Measurements from ENCODE around the gene TSPAN14.

Gene TSPAN14

DNA sequence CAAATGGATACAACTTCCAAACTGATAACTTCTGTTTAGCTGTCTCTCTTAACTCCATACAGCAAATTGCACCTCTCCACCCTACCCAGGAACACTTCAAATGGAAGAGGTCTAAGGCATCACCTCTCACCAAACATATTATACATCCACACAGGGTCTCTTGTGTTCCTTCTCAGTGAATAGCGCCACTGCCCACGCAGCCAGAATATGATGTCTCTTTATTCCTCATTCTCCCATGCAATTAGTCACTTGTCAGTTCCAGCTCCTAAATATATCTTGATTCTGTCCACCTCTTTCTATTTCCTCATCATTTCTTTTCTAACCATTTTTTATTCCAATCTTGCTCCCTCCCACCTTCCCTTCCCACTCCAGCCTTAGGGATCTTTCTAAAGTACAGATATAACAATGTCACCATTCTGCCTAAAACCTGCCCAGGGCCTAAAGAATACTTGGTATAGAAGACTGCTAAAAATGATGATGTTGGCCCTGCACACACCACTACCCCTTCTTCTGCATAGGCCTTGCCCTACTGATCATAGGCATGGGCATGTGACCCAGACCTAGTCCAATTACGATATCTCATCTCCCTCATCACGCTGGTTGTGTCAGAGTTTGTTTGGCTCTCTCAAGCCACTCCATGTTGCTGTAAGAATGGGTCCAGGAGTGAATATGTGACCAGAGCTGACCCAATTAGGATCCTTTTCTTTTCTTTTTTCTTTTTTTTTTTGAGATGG, 5.7 kb upstream of the TSPAN14 start:
- Histone ChIP-seq H3K4me3 (no peak overlapping the region), H3K9me3 (ENCODE audit: low read depth, low read length) (no peaks in the 10 kb centered on the region), H3K9ac (ENCODE audit: insufficient read length) (no peak overlapping the region), H3K27ac (no peak overlapping the region), H3K36me3 (ENCODE audit: insufficient read depth, low read length) (no peaks in the 10 kb centered on the region)
- no peak for DNase-seq (ENCODE audit: low read depth, low spot score)
- TF ChIP-seq EZH2 (IDR thresholded peaks at IDR 0.05): no peak
- TF ChIP-seq POLR2AphosphoS5 (IDR thresholded peaks at IDR 0.05; ENCODE audit: borderline replicate concordance, low read depth, low read length): no peak
- no peak for TF ChIP-seq FOXP2 (optimal IDR thresholded peaks at IDR 0.05; ENCODE audit: control extremely low read depth, extremely low read length, insufficient read depth)

DNA sequence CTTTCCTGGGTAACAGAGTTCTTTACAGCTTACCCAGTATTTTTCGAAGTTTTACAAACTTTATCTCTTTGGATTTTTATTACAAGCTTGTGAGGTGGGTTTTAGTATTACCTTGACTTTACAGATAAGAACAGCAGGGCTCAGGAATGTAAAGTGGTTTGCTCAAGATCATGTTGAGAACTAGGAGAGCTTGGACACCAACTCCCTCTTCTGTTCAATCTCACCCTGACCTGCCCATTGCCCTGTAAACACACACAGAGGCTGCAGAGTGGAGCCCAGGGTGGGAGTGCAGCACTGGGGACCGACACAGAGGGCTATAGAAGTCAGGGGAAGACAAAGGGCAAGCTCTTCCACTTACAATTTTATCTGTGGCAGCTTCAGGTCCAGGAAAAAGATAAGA, 4.6 kb upstream of the TSPAN14 start:
- H3K9ac ChIP-seq (ENCODE audit: insufficient read length): no peak overlapping the region
- H3K4me3 ChIP-seq: no peak overlapping the region
- H3K27ac ChIP-seq: no peak overlapping the region
- TF ChIP-seq POLR2AphosphoS5 (IDR thresholded peaks at IDR 0.05; ENCODE audit: borderline replicate concordance, low read depth, low read length): no peak
- no peak for TF ChIP-seq FOXP2 (optimal IDR thresholded peaks at IDR 0.05; ENCODE audit: control extremely low read depth, extremely low read length, insufficient read depth)
- H3K36me3 ChIP-seq (ENCODE audit: insufficient read depth, low read length): no peaks in the 10 kb centered on the region
- DNase-seq (ENCODE audit: low read depth, low spot score): no peak
- no peaks in the 10 kb centered on the region for H3K9me3 ChIP-seq (ENCODE audit: low read depth, low read length)

DNA sequence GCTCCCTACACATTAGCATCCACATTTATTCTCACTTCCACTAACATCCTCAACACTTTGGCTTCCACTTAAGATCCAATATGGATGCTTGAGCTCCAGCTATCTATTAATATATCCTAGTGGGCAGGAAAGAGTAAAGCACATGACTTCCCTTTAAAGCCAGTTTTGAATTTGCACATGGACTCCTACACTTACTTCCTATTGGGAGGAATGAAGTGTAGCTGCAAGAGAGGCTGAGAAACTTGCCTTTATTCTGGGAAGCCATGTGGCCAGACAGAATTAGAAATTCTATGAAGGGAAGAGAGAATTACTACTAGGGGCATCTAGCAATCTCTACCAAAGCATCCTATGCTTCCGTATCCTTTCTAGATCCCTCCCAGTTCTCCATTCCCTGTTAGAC, 3.0 kb upstream of the TSPAN14 start:
- H3K36me3 ChIP-seq (ENCODE audit: insufficient read depth, low read length): no peaks in the 10 kb centered on the region
- H3K4me3 ChIP-seq: no peak overlapping the region
- DNase-seq (ENCODE audit: low read depth, low spot score): no peak
- no peaks in the 10 kb centered on the region for H3K9me3 ChIP-seq (ENCODE audit: low read depth, low read length)
- TF ChIP-seq EZH2 (IDR thresholded peaks at IDR 0.05): no peak
- TF ChIP-seq FOXP2 (optimal IDR thresholded peaks at IDR 0.05; ENCODE audit: control extremely low read depth, extremely low read length, insufficient read depth): no peak
- TF ChIP-seq POLR2AphosphoS5 (IDR thresholded peaks at IDR 0.05; ENCODE audit: borderline replicate concordance, low read depth, low read length): no peak
- no peak overlapping the region for H3K27ac ChIP-seq
- no peak overlapping the region for H3K9ac ChIP-seq (ENCODE audit: insufficient read length)

DNA sequence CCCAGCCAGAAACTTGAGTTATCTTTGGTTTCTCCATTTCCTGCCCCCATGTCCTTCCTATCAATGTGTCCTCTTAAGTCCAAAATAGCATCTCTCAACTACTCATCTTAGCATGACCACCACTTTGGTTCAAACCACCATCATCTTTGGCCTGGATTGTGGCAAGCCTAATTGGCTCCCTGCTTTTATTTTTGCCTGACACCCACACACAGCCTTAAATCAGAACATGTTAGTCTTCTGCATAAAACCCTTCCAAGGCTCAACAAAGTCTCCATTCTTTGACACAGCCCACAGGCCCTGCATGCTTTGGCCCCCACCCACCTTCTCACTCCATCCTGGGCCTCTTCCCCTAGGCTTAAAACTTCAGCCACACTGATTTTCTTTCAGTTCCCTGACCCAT, 2.0 kb upstream of the TSPAN14 start:
- Histone ChIP-seq H3K9ac (ENCODE audit: insufficient read length) (no peak overlapping the region), H3K27ac (no peak overlapping the region), H3K4me3 (no peak overlapping the region), H3K9me3 (ENCODE audit: low read depth, low read length) (no peaks in the 10 kb centered on the region), H3K36me3 (ENCODE audit: insufficient read depth, low read length) (no peaks in the 10 kb centered on the region)
- TF ChIP-seq EZH2 (IDR thresholded peaks at IDR 0.05): no peak
- TF ChIP-seq POLR2AphosphoS5 (IDR thresholded peaks at IDR 0.05; ENCODE audit: borderline replicate concordance, low read depth, low read length): no peak
- no peak for TF ChIP-seq FOXP2 (optimal IDR thresholded peaks at IDR 0.05; ENCODE audit: control extremely low read depth, extremely low read length, insufficient read depth)
- DNase-seq (ENCODE audit: low read depth, low spot score): no peak

DNA sequence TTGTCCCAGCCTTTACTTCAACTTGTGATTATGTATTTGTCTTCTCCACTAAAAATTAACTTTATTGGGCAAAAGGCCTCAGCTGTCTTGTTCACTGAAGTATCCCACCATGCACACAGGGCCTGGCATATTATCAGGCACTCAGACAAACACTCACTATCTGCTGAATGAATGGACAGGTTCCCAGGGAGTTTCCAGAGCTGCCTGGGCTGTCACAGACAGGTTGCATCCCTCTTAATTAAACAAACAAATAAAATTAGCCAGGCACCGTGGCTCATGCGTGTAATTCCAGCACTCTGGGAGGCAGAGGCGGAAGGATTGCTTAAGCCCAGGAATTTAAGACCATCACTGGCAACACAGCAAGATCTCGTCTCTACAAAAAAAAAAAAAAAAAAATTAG, 1.5 kb upstream of the TSPAN14 start:
- Histone ChIP-seq H3K4me3 (no peak overlapping the region), H3K27ac (no peak overlapping the region), H3K9ac (ENCODE audit: insufficient read length) (no peak overlapping the region), H3K36me3 (ENCODE audit: insufficient read depth, low read length) (no peaks in the 10 kb centered on the region), H3K9me3 (ENCODE audit: low read depth, low read length) (no peaks in the 10 kb centered on the region)
- DNase-seq (ENCODE audit: low read depth, low spot score): no peak
- no peak for TF ChIP-seq POLR2AphosphoS5 (IDR thresholded peaks at IDR 0.05; ENCODE audit: borderline replicate concordance, low read depth, low read length)
- no peak for TF ChIP-seq FOXP2 (optimal IDR thresholded peaks at IDR 0.05; ENCODE audit: control extremely low read depth, extremely low read length, insufficient read depth)
- no peak for TF ChIP-seq EZH2 (IDR thresholded peaks at IDR 0.05)

GRCh38 chr10:80453056-80453841, 861 bp upstream of the TSPAN14 start:
- H3K9me3 ChIP-seq (ENCODE audit: low read depth, low read length): no peaks in the 10 kb centered on the region
- TF ChIP-seq FOXP2 (optimal IDR thresholded peaks at IDR 0.05; ENCODE audit: control extremely low read depth, extremely low read length, insufficient read depth) (no peak), POLR2AphosphoS5 (IDR thresholded peaks at IDR 0.05; ENCODE audit: borderline replicate concordance, low read depth, low read length) (0 out of 2 replicates have a peak, but pooled peaks have one; percentile 13)

DNA sequence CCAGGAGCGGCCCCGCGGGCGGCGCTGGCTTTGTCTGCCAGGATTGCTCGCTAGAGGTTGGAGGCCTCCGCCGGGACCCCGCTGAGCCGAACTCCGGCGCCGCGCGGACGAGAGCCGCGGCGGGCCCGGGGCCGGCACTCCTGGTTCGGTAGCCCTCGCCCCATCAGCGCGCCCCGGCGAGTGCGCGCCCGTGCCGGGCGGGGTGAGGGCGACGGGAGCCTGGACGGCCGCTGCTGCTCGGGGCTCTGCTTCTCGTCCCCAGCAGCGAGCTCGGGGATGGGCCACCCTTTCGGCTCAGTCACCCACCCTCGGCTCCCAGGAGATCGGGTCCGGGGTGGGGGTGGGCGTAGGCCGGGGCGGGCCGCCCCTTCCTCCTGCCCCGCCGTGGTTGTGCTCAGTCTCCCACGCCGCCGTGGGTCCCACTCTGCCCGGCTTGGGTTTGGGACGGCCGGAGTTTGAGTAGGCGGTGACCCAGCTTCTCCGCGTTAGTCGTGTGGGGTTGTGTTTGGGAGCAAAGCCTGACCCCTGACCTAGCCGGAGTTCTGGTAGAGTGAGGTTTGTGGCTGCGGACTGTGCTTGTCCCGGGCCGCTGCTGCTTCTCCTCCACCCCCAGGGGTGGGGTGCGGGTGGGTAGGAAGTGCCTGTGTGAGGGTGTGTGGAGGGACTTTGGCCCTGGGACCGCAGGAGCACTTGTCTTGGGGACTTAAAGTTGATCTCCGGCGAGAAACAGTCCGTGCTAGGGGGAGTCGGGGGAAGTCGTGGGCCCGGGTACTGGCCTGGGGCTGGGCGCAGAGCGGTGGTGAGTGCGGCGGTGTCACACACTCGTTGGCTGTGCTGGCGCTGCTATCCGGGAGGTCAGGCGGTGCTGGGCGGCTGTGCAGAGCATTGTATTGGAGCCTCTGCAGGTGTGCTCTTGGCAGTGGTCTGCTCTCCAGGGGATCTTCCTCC, 677 bp downstream of the TSPAN14 start:
- Histone ChIP-seq H3K9ac (ENCODE audit: insufficient read length) (peak overlapping the region; percentile 81), H3K27ac (peak overlapping the region; percentile 67), H3K4me3 (peak overlapping the region; percentile 79), H3K9me3 (ENCODE audit: low read depth, low read length) (no peaks in the 10 kb centered on the region), H3K36me3 (ENCODE audit: insufficient read depth, low read length) (no peaks in the 10 kb centered on the region)
- TF ChIP-seq POLR2AphosphoS5 (IDR thresholded peaks at IDR 0.05; ENCODE audit: borderline replicate concordance, low read depth, low read length) (no peak), FOXP2 (optimal IDR thresholded peaks at IDR 0.05; ENCODE audit: control extremely low read depth, extremely low read length, insufficient read depth) (no peak), EZH2 (IDR thresholded peaks at IDR 0.05) (no peak)
- no peak for DNase-seq (ENCODE audit: low read depth, low spot score)

More at GRCh38 chr10:80453056-80453841, 861 bp upstream of the TSPAN14 start:
- no peak for DNase-seq (ENCODE audit: low read depth, low spot score)
- Histone ChIP-seq H3K4me3 (peak overlapping the region; percentile 73), H3K9ac (ENCODE audit: insufficient read length) (peak overlapping the region; percentile 26), H3K36me3 (ENCODE audit: insufficient read depth, low read length) (no peaks in the 10 kb centered on the region), H3K27ac (no peak overlapping the region)

All from SK-N-MC (cell line).